Effector memory CD4-positive, alpha-beta T cell (primary cell): ENCODE data around the gene PKD1.
"Not testable (repeated sequence)": the region's sequence is repeated elsewhere in the genome, so short reads cannot be mapped to it uniquely, and the experiment has no call there.

Experiments
- DNase-seq, 3 donors: peaks; one replicate each; pipeline ENCODE4 v3.0.0-alpha.2; 2020
- H3K27ac ChIP-seq: 2 replicates; pipeline ENCODE4 v1.7.0; 2013; ENCODE audit warnings: mild to moderate bottlenecking, low read length, moderate library complexity; ENCODE audit not compliant: insufficient read depth, poor library complexity, severe bottlenecking
- H3K27me3 ChIP-seq: replicated peaks from 2 replicates; pipeline ENCODE4 v1.7.0; 2013; ENCODE audit warnings: mild to moderate bottlenecking, low read length; ENCODE audit not compliant: insufficient read depth, control insufficient read depth, poor library complexity, severe bottlenecking
- H3K36me3 ChIP-seq: 2 replicates; pipeline ENCODE4 v1.7.0; 2013; ENCODE audit warnings: mild to moderate bottlenecking, low read length, moderate library complexity; ENCODE audit not compliant: control insufficient read depth, insufficient read depth
- H3K4me1 ChIP-seq: 2 replicates; pipeline ENCODE4 v1.7.0; 2013; ENCODE audit warnings: low read length, mild to moderate bottlenecking; ENCODE audit not compliant: control insufficient read depth, insufficient read depth, poor library complexity, severe bottlenecking
- H3K4me3 ChIP-seq: 2 replicates; pipeline ENCODE4 v1.7.0; 2013; ENCODE audit warnings: low read length, low read depth, mild to moderate bottlenecking; ENCODE audit not compliant: insufficient read depth, poor library complexity, severe bottlenecking
- H3K9me3 ChIP-seq: 2 replicates; pipeline ENCODE4 v1.7.0; 2013; ENCODE audit warnings: mild to moderate bottlenecking, low read length, moderate library complexity; ENCODE audit not compliant: control insufficient read depth

PKD1 gene

DNA sequence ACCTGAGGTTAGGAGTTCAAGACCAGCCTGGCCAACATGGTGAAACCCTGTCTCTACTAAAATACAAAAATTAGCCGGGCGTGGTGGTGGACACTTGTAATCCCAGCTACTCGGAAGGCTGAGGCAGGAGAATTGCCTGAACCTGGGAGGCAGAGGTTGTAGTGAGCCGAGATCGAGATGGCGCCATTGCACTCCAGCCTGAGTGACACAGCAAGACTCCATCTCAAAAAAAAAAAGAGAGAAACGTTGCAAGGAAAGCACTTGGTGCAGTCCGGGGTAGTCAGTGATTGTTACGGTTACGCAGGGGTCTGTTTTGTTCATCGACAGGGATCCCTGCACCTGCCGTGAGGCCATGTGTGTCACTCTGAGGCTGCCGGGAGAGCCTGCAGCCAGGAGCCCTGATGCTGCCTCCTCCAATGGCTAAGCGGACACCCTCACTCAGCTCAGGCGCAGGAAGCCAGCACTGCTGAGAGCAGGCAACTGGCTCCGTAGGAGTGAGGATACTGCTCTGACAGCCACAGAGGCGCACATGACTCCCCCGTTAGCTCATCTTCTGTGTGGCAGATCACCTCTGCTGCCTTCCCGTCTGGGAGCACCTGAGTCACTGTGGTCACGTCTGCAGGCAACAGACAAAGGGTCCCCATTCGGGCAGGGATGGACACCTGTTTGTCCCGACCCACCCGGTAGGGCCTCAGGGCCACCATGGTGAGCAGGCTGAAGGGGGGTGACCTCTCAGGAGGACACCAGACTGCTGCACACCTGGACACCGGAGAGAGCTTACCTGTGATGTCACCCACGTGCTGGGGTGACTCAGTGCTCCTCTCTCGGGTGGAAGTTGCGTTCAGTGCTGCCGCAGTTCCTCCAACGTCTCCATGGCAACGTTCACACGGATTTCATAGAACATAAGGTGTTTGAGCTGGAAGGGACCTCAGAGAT is 7.5 kb upstream of the PKD1 start:
- no peak for DNase-seq
- Histone ChIP-seq H3K4me1 (peaks cover 7% of the 10 kb centered on the region), H3K27me3 (no peaks in the 10 kb centered on the region), H3K27ac (no peak overlapping the region), H3K9me3 (no peaks in the 10 kb centered on the region), H3K36me3 (no peaks in the 10 kb centered on the region), H3K4me3 (no peak overlapping the region)

GRCh38 chr16:2135071-2135470 is 627 bp downstream of the PKD1 start:
- not testable (repeated sequence) for H3K9me3 ChIP-seq, H3K36me3 ChIP-seq, H3K27ac ChIP-seq, H3K4me1 ChIP-seq, H3K4me3 ChIP-seq, DNase-seq, H3K27me3 ChIP-seq

DNA sequence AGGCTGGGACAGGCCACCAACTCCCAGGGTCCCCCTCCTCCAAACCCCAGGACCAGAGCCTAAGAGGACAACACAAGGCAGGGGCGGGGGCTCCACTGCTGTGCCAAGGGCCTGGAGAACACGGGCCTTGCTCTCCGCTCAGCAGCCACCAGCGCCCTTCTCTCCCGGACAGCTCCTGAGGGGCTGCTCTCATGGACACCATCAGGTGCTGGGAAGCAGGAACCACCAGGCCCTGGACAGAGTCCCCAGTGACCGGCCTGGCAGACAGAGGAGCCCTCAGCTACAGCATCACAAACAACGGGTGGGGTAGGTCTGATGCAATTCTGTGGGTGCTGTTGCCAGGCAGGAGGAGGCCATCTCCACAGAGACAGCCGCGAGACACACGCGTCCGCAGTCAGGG is 1.9 kb downstream of the PKD1 start:
- H3K27ac ChIP-seq, H3K4me3 ChIP-seq, DNase-seq, H3K36me3 ChIP-seq, H3K27me3 ChIP-seq, H3K4me1 ChIP-seq, H3K9me3 ChIP-seq: not testable (repeated sequence)

DNA sequence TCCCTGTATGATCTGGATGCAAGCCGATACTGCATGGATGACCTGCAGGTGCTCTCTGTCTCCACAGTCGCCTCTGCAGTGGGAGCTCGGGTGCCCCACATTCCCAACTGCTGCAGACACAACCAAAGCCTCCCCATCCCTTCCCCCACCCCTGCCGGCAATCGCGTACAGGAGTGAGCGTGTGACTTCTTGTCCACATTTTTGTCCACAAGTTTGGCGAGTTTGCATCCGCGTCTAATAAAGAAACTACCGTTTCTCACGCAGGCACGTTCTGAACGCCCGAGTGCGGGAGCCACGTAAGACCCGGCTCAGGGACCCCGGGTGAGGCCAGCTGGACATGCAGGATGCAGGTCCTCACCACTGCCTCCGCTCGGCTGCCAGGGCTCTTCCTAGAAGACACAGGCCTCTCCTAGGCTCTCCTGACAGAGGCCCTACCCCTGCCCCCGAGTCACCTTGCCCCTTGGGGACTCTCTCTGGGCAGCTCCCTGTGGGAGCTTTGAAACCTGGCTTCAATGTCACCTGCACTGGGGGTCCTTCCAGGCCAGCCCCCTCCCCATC is 5.7 kb downstream of the PKD1 start:
- not testable (repeated sequence) for H3K4me1 ChIP-seq, H3K9me3 ChIP-seq, DNase-seq, H3K27me3 ChIP-seq, H3K36me3 ChIP-seq, H3K4me3 ChIP-seq, H3K27ac ChIP-seq

DNA sequence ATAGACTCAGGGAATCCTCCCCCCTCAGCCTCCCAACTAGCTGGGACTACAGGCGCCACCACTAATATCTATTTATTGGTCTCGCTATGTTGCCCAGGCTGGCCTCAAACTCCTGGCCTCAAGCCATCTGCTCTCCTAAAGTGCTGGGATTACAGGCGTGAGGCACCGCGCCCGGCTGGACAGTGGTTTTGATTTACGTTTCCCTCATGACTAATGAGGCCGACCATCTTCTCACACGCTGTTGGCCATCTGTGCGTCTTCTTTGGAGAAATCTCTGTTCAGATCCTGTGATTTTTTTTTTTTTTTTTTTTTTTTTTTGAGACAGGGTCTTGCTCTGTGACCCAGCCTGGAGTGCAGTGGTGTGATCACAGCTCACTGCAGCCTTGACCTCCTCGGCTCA is 6.4 kb downstream of the PKD1 start:
- not testable (repeated sequence) for H3K36me3 ChIP-seq, H3K4me3 ChIP-seq, H3K9me3 ChIP-seq, H3K27ac ChIP-seq, H3K27me3 ChIP-seq, H3K4me1 ChIP-seq, DNase-seq

DNA sequence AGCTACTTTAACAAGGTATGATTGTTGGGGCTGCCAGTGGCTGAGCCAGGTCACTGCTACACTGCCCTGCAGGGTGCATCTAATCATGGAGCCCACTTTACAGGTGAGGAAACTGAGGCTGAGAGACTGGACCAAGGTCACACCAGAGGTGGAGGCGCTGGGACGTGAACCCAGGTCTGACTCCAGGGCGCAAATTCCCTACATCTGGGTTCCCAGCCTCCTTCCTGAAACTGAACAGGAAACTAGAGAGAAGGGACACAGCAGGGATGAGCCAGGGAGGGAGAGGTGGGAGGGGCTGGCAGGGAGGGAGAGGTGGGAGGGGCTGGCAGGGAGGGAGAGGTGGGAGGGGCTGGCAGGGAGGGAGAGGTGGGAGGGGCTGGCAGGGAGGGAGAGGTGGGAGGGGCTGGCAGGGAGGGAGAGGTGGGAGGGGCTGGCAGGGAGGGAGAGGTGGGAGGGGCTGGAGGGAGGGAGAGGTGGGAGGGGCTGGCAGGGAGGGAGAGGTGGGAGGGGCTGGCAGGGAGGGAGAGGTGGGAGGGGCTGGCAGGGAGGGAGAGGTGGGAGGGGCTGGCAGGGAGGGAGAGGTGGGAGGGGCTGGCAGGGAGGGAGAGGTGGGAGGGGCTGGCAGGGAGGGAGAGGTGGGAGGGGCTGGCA is 7.9 kb downstream of the PKD1 start:
- not testable (repeated sequence) for H3K27me3 ChIP-seq, H3K4me3 ChIP-seq, H3K27ac ChIP-seq, H3K36me3 ChIP-seq, H3K9me3 ChIP-seq, H3K4me1 ChIP-seq, DNase-seq

DNA sequence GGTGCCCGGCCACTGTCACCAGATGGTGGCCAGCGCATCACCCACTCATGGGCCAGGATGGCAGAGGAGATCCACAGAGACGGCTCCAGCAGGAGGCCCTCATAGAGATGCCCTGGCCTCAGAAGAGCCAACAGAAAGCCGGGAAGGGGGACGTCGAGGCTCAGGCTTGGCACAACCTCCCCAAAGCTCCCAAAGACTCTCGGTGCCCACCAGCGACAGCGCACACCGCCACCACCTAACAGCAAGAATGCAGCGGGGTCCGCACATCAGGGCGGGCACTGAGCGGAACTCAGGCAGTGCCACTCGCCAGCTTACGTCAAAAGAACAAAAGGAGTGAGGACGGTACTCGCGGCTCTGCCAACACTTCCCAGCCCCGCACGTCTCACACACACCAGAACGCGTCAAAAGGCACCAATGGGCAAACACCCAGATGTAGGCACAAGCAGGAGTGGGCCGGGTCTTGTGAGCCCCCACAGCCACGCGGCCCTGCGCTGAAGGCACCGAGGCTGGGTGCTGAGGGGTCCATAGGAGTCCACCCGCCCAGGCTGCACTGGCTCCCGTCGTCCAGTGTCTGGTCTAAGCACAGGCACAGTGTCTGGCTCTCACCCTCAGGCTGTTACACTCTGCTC is 8.7 kb downstream of the PKD1 start:
- H3K27ac ChIP-seq, H3K36me3 ChIP-seq, H3K4me3 ChIP-seq, DNase-seq, H3K9me3 ChIP-seq, H3K4me1 ChIP-seq, H3K27me3 ChIP-seq: not testable (repeated sequence)

DNA sequence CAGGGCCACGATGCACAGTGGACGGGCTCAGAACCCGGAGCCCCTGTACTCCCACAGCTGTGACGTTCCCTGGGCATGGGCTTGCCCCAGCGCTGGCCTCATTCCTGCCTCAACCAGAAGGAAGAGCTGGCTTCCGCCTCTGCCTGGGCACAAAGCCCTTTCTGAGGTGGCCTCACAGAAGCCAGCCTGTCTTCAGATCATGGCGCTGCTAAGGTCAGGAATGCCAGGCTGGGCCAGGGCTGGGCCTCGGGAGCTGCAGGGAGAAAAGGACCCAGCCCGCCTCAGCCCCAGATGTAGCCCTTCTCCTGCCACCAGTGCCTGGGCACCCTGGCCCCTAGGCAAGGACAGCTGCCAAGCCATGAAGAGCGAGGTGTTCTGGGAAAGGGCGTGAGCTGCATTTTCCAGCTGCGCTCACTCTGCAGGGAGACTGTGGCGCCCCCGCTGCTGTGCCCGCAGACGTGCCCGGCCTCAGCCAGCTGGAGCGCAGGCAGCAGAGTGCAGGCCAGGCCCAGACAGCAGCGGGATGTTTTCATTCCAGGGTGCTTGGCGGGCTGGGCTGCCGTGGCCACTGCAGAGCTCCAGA is 9.4 kb downstream of the PKD1 start:
- H3K9me3 ChIP-seq, H3K4me1 ChIP-seq, DNase-seq, H3K36me3 ChIP-seq, H3K4me3 ChIP-seq, H3K27me3 ChIP-seq, H3K27ac ChIP-seq: not testable (repeated sequence)

DNA sequence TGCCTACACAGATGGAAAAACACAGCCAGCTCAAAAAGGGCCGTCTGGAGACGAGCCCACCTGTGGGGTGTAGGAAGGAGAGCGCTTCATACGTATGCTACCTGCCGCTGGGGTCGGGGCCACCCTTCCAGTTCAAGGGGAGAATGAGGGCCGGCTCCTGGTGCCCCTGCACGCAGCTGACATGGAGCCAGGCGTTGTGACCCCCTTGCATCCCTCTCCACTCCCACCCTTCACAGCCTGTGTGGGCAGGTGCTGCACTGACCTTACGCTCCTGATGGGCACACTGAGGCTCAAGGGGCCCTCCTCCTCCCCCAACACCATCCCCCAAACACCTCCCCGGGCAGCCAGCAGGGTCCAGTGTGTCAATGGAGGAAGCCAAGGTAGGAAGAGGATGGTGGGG is 10.1 kb downstream of the PKD1 start:
- not testable (repeated sequence) for H3K36me3 ChIP-seq, DNase-seq, H3K27ac ChIP-seq, H3K9me3 ChIP-seq, H3K4me3 ChIP-seq, H3K4me1 ChIP-seq, H3K27me3 ChIP-seq
